Glomerular visceral epithelial cell (primary cell): Measurements from ENCODE around the gene KREMEN1.

Source experiments
- DNase-seq: peaks from one replicate; pipeline ENCODE4 v3.0.0-alpha.2; 2016; ENCODE audit errors: extremely low spot score

KREMEN1 gene

GRCh38 chr22:29048822-29049654 lies 23.8 kb upstream of the KREMEN1 start:
- no peak for DNase-seq

GRCh38 chr22:29049655-29050263 lies 23.1 kb upstream of the KREMEN1 start:
- no peak for DNase-seq

DNA sequence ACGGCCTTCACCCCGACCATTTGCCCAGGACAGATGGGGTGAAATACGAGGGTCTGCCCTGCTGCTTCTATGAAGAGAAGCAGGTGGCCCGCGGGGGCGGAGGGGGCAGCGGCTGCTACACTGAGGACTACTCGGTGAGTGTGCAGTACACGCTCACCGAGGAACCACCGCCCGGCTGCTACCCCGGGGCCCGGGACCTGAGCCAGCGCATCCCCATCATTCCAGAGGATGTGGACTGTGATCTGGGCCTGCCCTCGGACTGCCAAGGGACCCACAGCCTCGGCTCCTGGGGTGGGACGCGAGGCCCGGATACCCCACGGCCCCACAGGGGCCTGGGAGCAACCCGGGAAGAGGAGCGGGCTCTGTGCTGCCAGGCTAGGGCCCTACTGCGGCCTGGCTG lies 22.4 kb upstream of the KREMEN1 start:
- no peak for DNase-seq

DNA sequence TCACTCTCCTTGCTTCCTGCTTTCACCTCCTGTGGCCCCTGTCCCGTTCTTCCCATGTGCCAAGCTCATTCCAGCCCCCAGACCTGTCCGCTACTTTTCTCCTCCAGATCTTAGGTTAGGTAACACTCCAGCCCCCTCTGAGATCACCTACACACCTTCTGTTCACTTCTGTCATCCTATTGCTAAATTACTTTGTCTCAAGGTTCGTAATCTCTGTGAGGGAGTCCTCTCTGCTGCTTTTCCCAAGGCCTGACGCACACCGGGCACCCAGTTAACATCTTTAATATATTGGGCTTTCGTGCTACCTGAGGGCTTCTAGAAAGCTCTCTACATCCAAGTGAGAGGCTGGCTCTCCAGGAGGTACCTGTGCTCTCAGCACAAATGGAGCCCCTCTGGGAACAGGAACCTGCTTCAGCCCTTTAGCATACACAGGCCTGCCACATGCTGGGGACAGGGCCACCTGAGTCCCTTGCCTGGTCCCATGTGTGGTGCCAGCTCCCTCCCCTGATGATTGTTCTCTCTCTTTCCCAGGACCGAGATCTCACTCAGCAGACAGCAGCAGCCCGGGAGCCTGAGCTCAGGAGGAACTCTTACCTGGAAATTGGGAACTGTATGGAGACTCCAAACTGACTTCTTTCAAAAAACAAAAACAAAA lies 19.7 kb upstream of the KREMEN1 start:
- DNase-seq: no peak

DNA sequence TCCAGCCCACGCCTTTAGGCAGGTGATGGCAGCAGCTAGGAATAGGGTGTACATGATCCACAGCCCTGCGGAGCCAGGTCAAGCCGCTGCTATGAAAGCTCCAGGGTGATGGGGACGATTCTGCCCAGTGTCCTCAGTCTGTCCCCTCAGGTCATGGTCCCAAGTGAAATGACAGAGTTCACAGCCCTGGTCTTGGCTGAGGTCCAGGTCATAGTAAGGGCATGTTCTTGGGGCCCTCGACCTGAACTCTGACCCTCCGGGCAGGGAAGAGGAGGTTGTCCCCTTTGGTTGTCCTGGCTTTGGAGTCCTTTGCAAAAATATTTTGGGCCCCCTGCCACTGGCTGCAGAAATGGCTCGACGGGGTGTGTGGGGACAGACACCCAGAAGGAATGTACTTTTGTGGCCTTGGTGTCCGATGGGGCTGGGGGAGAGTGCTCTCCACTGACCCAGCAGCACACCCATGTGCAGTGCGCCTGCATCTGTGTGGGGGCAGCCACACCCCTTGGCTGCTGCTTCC lies 18.5 kb upstream of the KREMEN1 start:
- no peak for DNase-seq

- DNase-seq: no peak
Observed at GRCh38 chr22:29055192-29055830, 17.5 kb upstream of the KREMEN1 start.

DNA sequence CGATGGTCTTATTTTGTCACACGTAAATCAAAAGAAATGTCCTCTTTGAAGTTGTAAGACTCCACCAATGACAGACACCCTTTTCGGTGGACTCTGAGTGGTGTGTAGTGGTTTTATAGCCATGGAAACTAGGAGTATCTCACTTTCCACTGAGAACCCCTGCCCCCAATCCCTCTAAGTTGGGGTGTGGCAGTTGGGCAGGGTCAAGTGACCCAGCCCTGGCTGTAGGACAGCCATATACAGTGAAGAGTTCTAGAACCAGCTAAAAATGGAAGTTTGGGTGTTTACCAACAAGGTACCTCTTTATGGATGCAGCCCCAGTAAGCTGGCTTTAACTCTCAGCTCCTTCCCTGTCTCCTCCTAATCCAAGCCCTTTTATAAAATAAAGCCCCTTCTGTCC lies 16.4 kb upstream of the KREMEN1 start:
- DNase-seq: no peak

DNA sequence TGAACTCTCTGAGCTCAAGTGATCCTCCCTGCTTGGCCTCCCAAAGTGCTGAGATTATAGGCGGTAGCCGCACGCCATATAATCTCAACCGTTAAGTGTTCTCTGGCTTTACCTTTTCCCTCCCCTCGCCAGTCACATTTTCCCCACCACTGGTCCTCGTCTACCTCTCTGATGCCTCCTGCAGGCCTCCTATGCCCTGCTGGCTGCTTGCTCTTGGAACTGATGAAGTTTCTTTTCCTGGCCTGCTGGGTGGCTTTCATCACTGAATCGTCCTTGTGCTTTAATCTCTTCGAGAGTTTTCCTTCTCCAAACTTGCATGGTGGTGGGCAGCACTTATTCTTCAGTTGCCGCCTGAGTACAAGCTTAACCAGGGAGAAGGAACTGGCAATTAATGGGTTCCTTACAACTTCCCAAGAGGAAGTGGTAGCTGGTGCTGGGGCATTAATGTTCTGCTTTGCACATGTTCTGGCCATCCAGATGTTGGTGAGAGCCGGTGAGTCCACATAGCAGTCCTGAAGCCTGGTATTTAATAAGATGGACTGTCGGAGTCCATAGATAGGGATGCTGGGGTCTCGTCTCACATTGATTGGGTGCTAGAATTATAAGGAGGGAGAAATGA lies 12.5 kb upstream of the KREMEN1 start:
- DNase-seq: no peak

DNA sequence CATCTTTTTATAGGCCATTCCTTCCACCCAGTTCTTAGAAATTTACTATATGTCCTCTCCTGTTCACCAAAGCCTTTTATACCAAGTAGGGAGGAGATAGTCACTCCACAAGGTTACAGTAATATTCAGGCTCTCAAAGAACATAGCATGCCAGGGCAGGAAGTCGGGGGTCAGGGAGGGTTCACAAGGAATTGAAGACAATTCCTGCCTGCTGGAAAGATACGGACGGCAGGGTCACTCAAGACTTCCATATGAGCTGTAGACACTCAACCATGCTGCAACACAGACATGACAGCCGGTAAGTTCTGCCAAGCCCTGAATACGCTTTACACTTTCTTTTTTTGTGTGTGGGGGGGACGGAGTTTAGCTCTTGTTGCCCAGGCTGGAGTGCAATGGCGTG lies 11.9 kb upstream of the KREMEN1 start:
- no peak for DNase-seq

- DNase-seq: no peak
Observed at GRCh38 chr22:29061773-29062172, 11.1 kb upstream of the KREMEN1 start, which contains the start of gene C22orf31. Gene C22orf31 (minus strand): TSS chr22:29061831. CDS start chr22:29061792, 39 bp downstream.

- DNase-seq: no peak
Observed at GRCh38 chr22:29062286-29062821, 10.5 kb upstream of the KREMEN1 start.

DNA sequence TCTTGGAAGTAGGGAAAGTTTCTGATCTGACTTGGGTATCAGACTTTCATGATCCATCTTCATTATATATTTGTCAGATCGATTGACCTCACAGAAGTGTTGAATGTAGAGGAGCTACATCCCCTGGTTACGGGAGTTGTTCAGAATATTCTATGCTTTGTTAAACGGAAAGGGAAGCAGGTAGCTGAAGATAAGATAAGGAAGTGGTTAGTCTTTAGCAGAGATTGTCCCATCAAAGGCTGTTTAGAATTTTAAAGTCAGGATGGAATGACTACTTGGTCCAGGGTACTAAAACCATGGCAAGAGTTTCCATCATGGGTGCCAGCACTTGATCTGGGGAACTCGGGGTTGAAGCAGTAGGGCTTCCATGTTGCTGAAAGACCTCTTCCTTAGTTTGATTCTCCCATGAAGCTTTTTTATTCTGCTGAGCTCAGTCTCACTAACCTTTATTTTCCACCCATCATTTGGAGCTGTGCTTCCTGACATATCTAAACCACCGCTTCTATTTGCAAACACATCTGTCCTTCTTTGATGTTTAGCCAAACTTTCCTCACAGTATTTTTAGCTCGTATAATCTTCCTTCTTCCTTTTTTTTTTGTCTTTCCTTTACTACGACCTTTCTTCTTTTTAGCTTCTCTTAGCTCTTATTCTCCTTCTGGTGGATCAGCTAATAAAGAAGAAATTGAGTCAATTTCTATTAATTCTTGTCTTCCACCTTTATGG lies 7.2 kb upstream of the KREMEN1 start:
- DNase-seq: no peak

DNA sequence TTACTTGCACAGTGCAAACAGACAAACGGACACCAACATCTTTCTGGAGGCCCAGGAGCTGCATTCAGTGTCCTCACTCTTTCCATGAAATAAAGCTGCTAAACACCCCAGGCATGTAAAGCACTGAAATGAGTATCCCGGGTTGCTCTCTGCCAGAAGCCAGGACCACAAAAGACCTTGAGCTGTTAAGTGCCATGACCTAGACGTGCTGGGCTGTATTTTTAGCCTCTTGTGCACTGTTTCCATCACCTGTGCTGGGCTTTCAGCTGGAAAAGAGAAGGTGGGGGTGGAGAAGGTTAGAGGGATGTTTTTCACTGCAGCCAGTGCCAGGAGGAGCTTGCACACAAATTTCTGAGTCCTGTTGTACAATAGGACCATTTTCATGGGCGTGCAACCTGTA lies 3.4 kb upstream of the KREMEN1 start:
- DNase-seq: no peak

- no peak for DNase-seq
Observed at GRCh38 chr22:29070490-29070889, 2.3 kb upstream of the KREMEN1 start.

DNA sequence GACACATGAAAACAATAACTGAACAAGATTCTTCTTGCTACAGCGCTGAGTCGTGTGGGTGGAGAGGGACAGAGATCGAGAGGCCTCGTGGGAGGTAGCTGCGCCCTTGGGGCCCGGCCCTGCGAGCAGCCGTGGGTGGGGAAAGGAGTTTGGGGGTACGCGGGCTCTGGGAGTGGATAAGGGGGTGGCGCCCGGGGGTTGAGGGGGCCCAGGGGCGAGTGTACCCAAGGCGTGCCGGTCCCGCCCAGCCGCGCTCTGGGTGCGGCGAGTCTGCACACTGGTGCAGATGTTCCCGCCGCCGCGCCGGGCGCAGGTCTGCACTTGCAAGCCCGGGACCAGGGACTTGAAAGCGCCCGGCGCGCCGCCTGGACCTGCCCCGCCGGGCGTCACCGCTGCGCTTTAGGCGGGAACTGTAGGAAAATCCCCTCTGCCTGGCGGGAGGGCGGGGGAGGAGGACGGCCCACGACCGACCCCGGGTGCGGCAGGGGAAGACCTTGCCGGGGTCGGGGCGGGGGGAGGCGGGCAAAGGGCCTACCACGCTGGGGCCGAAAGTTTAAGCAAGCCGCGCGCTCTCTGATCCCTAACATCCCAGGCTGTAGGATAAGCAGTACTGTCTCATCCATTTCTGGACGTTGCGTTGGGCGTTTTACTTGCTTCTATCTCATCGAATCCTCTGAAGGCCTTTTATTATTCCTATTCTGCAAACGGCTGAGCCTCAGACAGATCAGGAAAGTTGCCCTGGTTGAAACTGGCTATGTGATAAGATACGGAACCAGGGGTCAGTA lies 1.4 kb upstream of the KREMEN1 start:
- DNase-seq: peak; percentile 20

GRCh38 chr22:29072193-29072978 lies 449 bp upstream of the KREMEN1 start:
- peak; percentile 81 for DNase-seq

GRCh38 chr22:29073618-29074275 lies 912 bp downstream of the KREMEN1 start:
- DNase-seq: no peak

DNA sequence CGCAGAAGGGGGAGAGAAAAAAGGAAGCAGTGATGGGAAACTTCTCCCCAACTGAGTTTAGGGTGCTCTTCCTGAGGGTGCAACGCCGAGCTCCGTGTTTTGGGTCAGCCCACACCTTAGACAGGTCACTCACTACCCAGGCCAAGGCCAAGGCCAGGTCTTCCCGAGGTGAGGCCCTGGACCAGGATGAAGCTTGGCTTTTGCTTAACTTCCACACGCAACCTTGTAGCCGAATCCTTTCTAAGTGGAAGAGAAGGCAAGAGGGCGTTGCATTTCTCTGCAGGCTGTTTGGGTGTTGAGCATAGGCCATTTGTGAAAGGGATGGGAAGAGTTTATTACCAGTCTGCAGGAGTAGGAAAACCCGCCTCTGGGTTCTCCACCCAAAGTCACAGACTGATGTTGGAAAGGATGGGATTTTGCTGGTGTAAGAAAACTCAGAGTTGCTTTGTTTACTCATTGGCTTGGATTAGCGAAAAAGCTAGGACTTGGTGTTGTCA lies 1.5 kb downstream of the KREMEN1 start:
- no peak for DNase-seq
